ENCODE measurements around the gene C20orf96.

GRCh38 chr20:301886-302848 is 11.6 kb upstream of the C20orf96 start:
- TF ChIP-seq EZH2 (IDR thresholded peaks at IDR 0.05; ENCODE audit: borderline replicate concordance, low read depth, low read length, severe bottlenecking) = no peak
- no peak for TF ChIP-seq CTCF (IDR thresholded peaks at IDR 0.05; ENCODE audit: borderline replicate concordance, extremely low read depth, low read length, poor library complexity, severe bottlenecking)

Data from DND-41 (cell line).